Measurements from ENCODE around the gene TAF12. TPM values are rescaled to one million over a fixed set of nuclear protein-coding genes. Genes with fewer than 3 reads are reported as not detected.
A peak's percentile ranks its signal among the peaks of the same experiment; 100 is the strongest.
"Not testable (repeated sequence)": the region's sequence is repeated elsewhere in the genome, so short reads cannot be mapped to it uniquely, and the experiment has no call there.

Gene TAF12
- total RNA-seq, 1 donor from 2014 or later = 21.8 TPM

GRCh38 chr1:28656335-28656734 lies 13.5 kb upstream of the TAF12 start:
- Histone ChIP-seq H3K9me3 (no peaks in the 10 kb centered on the region), H3K4me3 (no peak overlapping the region), H3K27me3 (ENCODE audit: low read depth) (no peaks in the 10 kb centered on the region), H3K4me1 (no peaks in the 10 kb centered on the region), H3K27ac (no peak overlapping the region), H3K36me3 (no peaks in the 10 kb centered on the region)
- DNase-seq (no peak), ATAC-seq (no peak)
- TF ChIP-seq, protein P1, sequence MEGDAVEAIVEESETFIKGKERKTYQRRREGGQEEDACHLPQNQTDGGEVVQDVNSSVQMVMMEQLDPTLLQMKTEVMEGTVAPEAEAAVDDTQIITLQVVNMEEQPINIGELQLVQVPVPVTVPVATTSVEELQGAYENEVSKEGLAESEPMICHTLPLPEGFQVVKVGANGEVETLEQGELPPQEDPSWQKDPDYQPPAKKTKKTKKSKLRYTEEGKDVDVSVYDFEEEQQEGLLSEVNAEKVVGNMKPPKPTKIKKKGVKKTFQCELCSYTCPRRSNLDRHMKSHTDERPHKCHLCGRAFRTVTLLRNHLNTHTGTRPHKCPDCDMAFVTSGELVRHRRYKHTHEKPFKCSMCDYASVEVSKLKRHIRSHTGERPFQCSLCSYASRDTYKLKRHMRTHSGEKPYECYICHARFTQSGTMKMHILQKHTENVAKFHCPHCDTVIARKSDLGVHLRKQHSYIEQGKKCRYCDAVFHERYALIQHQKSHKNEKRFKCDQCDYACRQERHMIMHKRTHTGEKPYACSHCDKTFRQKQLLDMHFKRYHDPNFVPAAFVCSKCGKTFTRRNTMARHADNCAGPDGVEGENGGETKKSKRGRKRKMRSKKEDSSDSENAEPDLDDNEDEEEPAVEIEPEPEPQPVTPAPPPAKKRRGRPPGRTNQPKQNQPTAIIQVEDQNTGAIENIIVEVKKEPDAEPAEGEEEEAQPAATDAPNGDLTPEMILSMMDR (IDR thresholded peaks at IDR 0.05) = no peak
- intact Hi-C loops (cut with DNase I) = no loop called here

- H3K4me1 ChIP-seq; H3K9me3 ChIP-seq; H3K27me3 ChIP-seq (ENCODE audit: low read depth); H3K36me3 ChIP-seq; H3K27ac ChIP-seq; intact Hi-C loops (cut with DNase I); H3K4me3 ChIP-seq; ATAC-seq; DNase-seq: not testable (repeated sequence)
These were observed 12.8 kb upstream of the TAF12 start for GRCh38 chr1:28655448-28656311.

DNA sequence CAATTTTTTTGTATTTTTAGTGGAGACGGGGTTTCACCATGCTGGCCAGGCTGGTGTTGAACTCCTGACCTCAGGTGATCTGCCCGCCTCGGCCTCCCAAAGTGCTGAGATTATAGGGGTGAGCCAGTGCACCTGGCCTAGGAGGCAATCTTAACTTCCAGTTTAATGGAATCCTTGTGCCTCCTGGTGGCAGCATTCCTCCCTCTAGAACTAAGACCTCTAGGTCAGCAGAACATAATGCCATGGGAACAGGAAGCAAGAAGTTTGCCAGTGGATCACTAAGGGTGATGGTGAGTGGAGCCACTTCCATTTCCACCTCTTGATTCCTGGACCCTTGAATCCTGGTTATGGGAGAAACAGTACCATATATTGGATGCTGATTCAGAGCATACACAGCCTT lies 11.0 kb upstream of the TAF12 start:
- H3K4me3 ChIP-seq; H3K4me1 ChIP-seq; DNase-seq; H3K27me3 ChIP-seq (ENCODE audit: low read depth); H3K9me3 ChIP-seq; H3K36me3 ChIP-seq; intact Hi-C loops (cut with DNase I); ATAC-seq; H3K27ac ChIP-seq: not testable (repeated sequence)
- TF ChIP-seq, protein P1 (IDR thresholded peaks at IDR 0.05) = peak; percentile 28

GRCh38 chr1:28653063-28653462 lies 10.2 kb upstream of the TAF12 start:
- H3K9me3 ChIP-seq; ATAC-seq; H3K4me3 ChIP-seq; H3K27me3 ChIP-seq (ENCODE audit: low read depth); intact Hi-C loops (cut with DNase I); DNase-seq; H3K27ac ChIP-seq; H3K4me1 ChIP-seq; H3K36me3 ChIP-seq: not testable (repeated sequence)

- Histone ChIP-seq H3K9me3 (no peaks in the 10 kb centered on the region), H3K4me3 (peak within 1 kb of the TSS; percentile 62), H3K4me1 (peaks cover 24% of the 10 kb centered on the region), H3K36me3 (no peaks in the 10 kb centered on the region), H3K27ac (peak within 1 kb of the TSS; percentile 99), H3K27me3 (ENCODE audit: low read depth) (no peaks in the 10 kb centered on the region)
- intact Hi-C loops (cut with DNase I) = no loop called here
- TF ChIP-seq, protein P1 (IDR thresholded peaks at IDR 0.05) = no peak
- DNase-seq (peak; percentile 87), ATAC-seq (peak; percentile 90 to 92)
These were observed 5.8 kb upstream of the TAF12 start, which contains the start of gene RNU11 for GRCh38 chr1:28648474-28649198. RNU11 (plus strand) TSS chr1:28648600.

- H3K27ac ChIP-seq = peak overlapping the region; percentile 99
- H3K4me1 ChIP-seq = peaks cover 24% of the 10 kb centered on the region
- H3K36me3 ChIP-seq = no peaks in the 10 kb centered on the region
- H3K9me3 ChIP-seq = no peaks in the 10 kb centered on the region
- H3K27me3 ChIP-seq (ENCODE audit: low read depth) = no peaks in the 10 kb centered on the region
- H3K4me3 ChIP-seq = peak overlapping the region; percentile 62
- DNase-seq (peak; percentile 93), ATAC-seq (peak; percentile 95 to 97)
- intact Hi-C loops (cut with DNase I) = no loop called here
- TF ChIP-seq, protein P1 (IDR thresholded peaks at IDR 0.05) = no peak
These were observed 5.2 kb upstream of the TAF12 start for GRCh38 chr1:28648008-28648473.
